Measurements from ENCODE around the gene R3HDM4.

The R3HDM4 gene

GRCh38 chr19:941292-942132 is 28.5 kb upstream of the R3HDM4 start:
- no peak for DNase-seq (ENCODE audit: low read depth)
- peak overlapping the region; percentile 58 for H3K4me3 ChIP-seq (ENCODE audit: low read depth, low read length)
- no peak for TF ChIP-seq CTCF (IDR thresholded peaks at IDR 0.05; ENCODE audit: control insufficient read depth, extremely low read depth, insufficient read depth)

GRCh38 chr19:940591-941291 is 27.7 kb upstream of the R3HDM4 start:
- H3K4me3 ChIP-seq (ENCODE audit: low read depth, low read length) = peak overlapping the region; percentile 58

DNA sequence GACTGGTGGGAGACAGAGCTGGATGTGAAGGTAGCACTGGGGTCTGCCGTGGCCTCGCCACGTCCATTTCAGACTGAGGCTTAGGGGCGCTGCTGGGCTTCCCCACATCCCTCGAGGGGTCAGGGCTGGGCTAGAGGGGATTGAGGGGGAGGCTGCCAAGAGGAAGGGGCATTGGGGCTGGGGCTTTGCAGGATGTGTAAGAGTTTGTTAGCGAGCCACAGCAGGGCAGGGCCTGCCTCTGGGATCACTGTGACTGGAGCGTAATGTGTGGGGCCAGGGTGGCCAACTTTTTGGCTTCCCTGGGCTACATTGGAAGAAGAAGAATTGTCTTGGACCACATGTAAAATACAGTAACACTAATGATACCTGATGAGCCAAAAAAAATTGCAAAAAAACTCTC is 26.9 kb upstream of the R3HDM4 start:
- no peak for TF ChIP-seq CTCF (IDR thresholded peaks at IDR 0.05; ENCODE audit: control insufficient read depth, extremely low read depth, insufficient read depth)
- H3K4me3 ChIP-seq (ENCODE audit: low read depth, low read length) = peak overlapping the region; percentile 24
- no peak for DNase-seq (ENCODE audit: low read depth)

More at GRCh38 chr19:940591-941291, 27.7 kb upstream of the R3HDM4 start:
- DNase-seq (ENCODE audit: low read depth) = peak; percentile 75
- TF ChIP-seq CTCF (IDR thresholded peaks at IDR 0.05; ENCODE audit: control insufficient read depth, extremely low read depth, insufficient read depth) = peak; percentile 32

GRCh38 chr19:939439-939838 is 26.4 kb upstream of the R3HDM4 start:
- no peak overlapping the region for H3K4me3 ChIP-seq (ENCODE audit: low read depth, low read length)
- no peak for DNase-seq (ENCODE audit: low read depth)

DNA sequence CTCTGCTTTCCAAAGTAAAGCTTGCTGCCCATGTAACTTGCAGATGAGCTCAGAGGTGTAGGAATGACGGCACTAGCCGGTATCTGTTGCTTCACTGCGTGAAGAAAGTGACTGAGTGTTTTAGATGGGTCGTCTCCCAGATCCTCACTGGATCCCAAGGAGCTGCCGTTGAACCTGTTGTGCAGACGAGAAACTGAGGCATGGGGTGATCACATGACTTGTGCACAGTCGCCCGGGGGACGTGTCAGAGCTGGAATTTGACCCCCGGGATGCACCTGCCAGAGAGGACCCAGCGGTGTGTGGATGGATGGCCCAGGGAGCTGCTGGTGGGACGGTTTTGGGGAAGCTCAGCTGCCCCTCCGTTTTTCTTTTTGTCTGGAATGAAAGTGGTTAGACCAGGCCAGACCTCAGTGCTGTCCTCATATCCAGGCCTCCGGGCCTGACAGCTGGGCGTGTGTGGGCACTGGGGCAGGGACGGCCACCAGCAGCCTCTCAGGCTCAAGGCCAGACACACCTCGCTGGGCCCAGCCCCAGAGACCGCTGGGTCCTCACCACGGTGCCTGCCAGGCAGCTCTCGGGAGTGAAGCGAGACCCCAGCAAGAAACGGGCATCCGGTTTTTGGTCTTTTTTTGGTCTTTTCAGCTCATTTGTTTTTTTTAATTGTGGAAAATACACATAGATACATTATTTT is 25.4 kb upstream of the R3HDM4 start:
- no peak for TF ChIP-seq CTCF (IDR thresholded peaks at IDR 0.05; ENCODE audit: control insufficient read depth, extremely low read depth, insufficient read depth)
- DNase-seq (ENCODE audit: low read depth) = no peak
- no peak overlapping the region for H3K4me3 ChIP-seq (ENCODE audit: low read depth, low read length)

More at GRCh38 chr19:939439-939838, 26.4 kb upstream of the R3HDM4 start:
- TF ChIP-seq CTCF (IDR thresholded peaks at IDR 0.05; ENCODE audit: control insufficient read depth, extremely low read depth, insufficient read depth) = no peak

- H3K4me3 ChIP-seq (ENCODE audit: low read depth, low read length) = no peak overlapping the region
- TF ChIP-seq CTCF (IDR thresholded peaks at IDR 0.05; ENCODE audit: control insufficient read depth, extremely low read depth, insufficient read depth) = no peak
- no peak for DNase-seq (ENCODE audit: low read depth)
Observed at GRCh38 chr19:937259-937694, 24.3 kb upstream of the R3HDM4 start.
